HG03520 (cell line): Measurements from ENCODE around the gene LONP2.

Source experiments
- ATAC-seq: cut with Tn5 transposase; IDR thresholded peaks from one replicate; pipeline ENCODE4 v1.9.1; 2021; ENCODE audit warnings: mild to moderate bottlenecking, moderate library complexity; ENCODE audit not compliant: unreplicated experiment

LONP2 gene

GRCh38 chr16:48244080-48244862, at the start of gene LONP2:
TSS of gene LONP2 (plus strand) at chr16:48244300. CDS start at chr16:48244389, 89 bp downstream.
- peak; percentile 93 for ATAC-seq

- ATAC-seq = no peak
These were observed 49.1 kb upstream of the LONP2 start for GRCh38 chr16:48194828-48195556.

- ATAC-seq = no peak
These were observed 46.8 kb upstream of the LONP2 start for GRCh38 chr16:48197294-48197693.

GRCh38 chr16:48201515-48202201, 42.4 kb upstream of the LONP2 start:
- no peak for ATAC-seq

GRCh38 chr16:48203974-48204824, 39.9 kb upstream of the LONP2 start:
- no peak for ATAC-seq

- ATAC-seq = no peak
These were observed 39.3 kb upstream of the LONP2 start for GRCh38 chr16:48204825-48205151.

GRCh38 chr16:48206594-48207242, 37.4 kb upstream of the LONP2 start:
- ATAC-seq = no peak

- no peak for ATAC-seq
These were observed 33.4 kb upstream of the LONP2 start for GRCh38 chr16:48210747-48211146.

GRCh38 chr16:48212033-48212432, 32.1 kb upstream of the LONP2 start:
- ATAC-seq = no peak

- ATAC-seq = no peak
These were observed 28.4 kb upstream of the LONP2 start for GRCh38 chr16:48215738-48216137.

- ATAC-seq = no peak
These were observed 26.4 kb upstream of the LONP2 start for GRCh38 chr16:48217708-48218107.

GRCh38 chr16:48218473-48218872, 25.6 kb upstream of the LONP2 start:
- no peak for ATAC-seq

GRCh38 chr16:48220891-48221290, 23.2 kb upstream of the LONP2 start:
- no peak for ATAC-seq

GRCh38 chr16:48223490-48223889, 20.6 kb upstream of the LONP2 start:
- no peak for ATAC-seq

GRCh38 chr16:48225456-48225855, 18.6 kb upstream of the LONP2 start:
- no peak for ATAC-seq

- no peak for ATAC-seq
These were observed 12.2 kb upstream of the LONP2 start for GRCh38 chr16:48231727-48232492.

GRCh38 chr16:48232493-48233040, 11.5 kb upstream of the LONP2 start:
- no peak for ATAC-seq

- no peak for ATAC-seq
These were observed 9.5 kb upstream of the LONP2 start for GRCh38 chr16:48234630-48235029.

GRCh38 chr16:48235058-48235555, 9.0 kb upstream of the LONP2 start:
- ATAC-seq = no peak
